HepG2 (cell line): ENCODE measurements around the gene DGUOK. TPM values are rescaled to one million over a fixed set of nuclear protein-coding genes. Genes with fewer than 3 reads are reported as not detected.

Source experiments
- BRD4 ChIP-seq: sonication (generic); formaldehyde crosslinking; IDR thresholded peaks from 2 replicates; pipeline ENCODE4 v1.4.0; 2020; ENCODE audit warnings: missing genetic modification reagents
- ETV6 ChIP-seq: sonication (generic); formaldehyde crosslinking; conservative IDR thresholded peaks from 2 replicates; pipeline ENCODE4 v1.4.0; 2020; ENCODE audit warnings: missing genetic modification reagents
- FOXP1 ChIP-seq, 2 experiments: fragments of 450-650 bp in 1 of 2; IDR thresholded peaks; 2 replicates each; pipeline ENCODE4 v1.6.1; 2017 to 2018; ENCODE audit warnings: antibody characterized with exemption in 1 of 2
- GPN1 ChIP-seq: sonication (generic); formaldehyde crosslinking; IDR thresholded peaks from 2 replicates; pipeline ENCODE4 v1.5.1; 2020; ENCODE audit warnings: missing genetic modification reagents, borderline replicate concordance
- HMGXB4 ChIP-seq, 2 experiments: sonication (generic) in 1 of 2; formaldehyde crosslinking in 1 of 2; IDR thresholded peaks; 2 replicates each; pipeline versions ENCODE4 v1.4.0 to v1.6.1; 2018 to 2020; ENCODE audit warnings: missing genetic modification reagents in 2 of 2, borderline replicate concordance in 1 of 2, low read depth in 1 of 2, mild to moderate bottlenecking in 1 of 2, missing biosample characterization in 1 of 2
- MAZ ChIP-seq, 2 experiments: sonication (generic) in 1 of 2; formaldehyde crosslinking in 1 of 2; IDR thresholded peaks; 2 replicates each; pipeline versions ENCODE4 v1.5.0 to v1.6.1; 2012 to 2020; ENCODE audit warnings: low read depth in 2 of 2, mild to moderate bottlenecking in 2 of 2, borderline replicate concordance in 1 of 2, improper control_type of control experiment in 1 of 2, low read length in 1 of 2, missing genetic modification reagents in 1 of 2, moderate library complexity in 1 of 2
- MXD4 ChIP-seq: IDR thresholded peaks from 2 replicates; pipeline ENCODE4 v1.6.1; 2016; ENCODE audit warnings: mild to moderate bottlenecking, missing biosample characterization, missing genetic modification reagents
- NFYC ChIP-seq: IDR thresholded peaks from 2 replicates; pipeline ENCODE4 v1.6.1; 2016; ENCODE audit warnings: missing genetic modification reagents, missing compliant biosample characterization
- RBFOX2 ChIP-seq: fragments of 200-400 bp; formaldehyde crosslinking; IDR thresholded peaks from 2 replicates; pipeline ENCODE4 v1.6.1; 2017; ENCODE audit warnings: low read depth, mild to moderate bottlenecking, low read length
- TEAD2 ChIP-seq: sonication (generic); formaldehyde crosslinking; IDR thresholded peaks from 2 replicates; pipeline ENCODE4 v1.9.0; 2021; ENCODE audit warnings: missing genetic modification reagents
- ZBTB14 ChIP-seq: sonication (generic); formaldehyde crosslinking; IDR thresholded peaks from 2 replicates; pipeline ENCODE4 v1.4.0; 2020; ENCODE audit warnings: missing genetic modification reagents
- ZBTB38 ChIP-seq: sonication (generic); formaldehyde crosslinking; IDR thresholded peaks from 2 replicates; pipeline ENCODE4 v1.5.1; 2020; ENCODE audit warnings: mild to moderate bottlenecking, missing genetic modification reagents
- ZNF326 ChIP-seq: sonication (generic); formaldehyde crosslinking; IDR thresholded peaks from 2 replicates; pipeline ENCODE4 v1.4.0; 2020; ENCODE audit warnings: missing genetic modification reagents, borderline replicate concordance
- ZNF430 ChIP-seq: sonication (generic); formaldehyde crosslinking; IDR thresholded peaks from 2 replicates; pipeline ENCODE4 v1.9.0; 2021; ENCODE audit warnings: mild to moderate bottlenecking, missing genetic modification reagents
- ZNF432 ChIP-seq: sonication (generic); formaldehyde crosslinking; IDR thresholded peaks from 2 replicates; pipeline ENCODE4 v1.5.0; 2020; ENCODE audit warnings: missing genetic modification reagents, mild to moderate bottlenecking, borderline replicate concordance
- polyA plus RNA-seq, 8 experiments: library from polyadenylated mRNA; depleted of rRNA in 3 of 8; stranded (reverse) in 7 of 8; unstranded in 1 of 8; fragments of >200 nt; fragmentation: Illumina TruSeq in 4 of 8; extraction: Trizol in 4 of 8; gene quantifications; 2 replicates each; pipeline versions ENCODE4 v1.2.1 to v1.2.3, GENCODE V29; 2011 to 2016; ENCODE audit warnings: low read depth in 4 of 8, missing spikeins in 1 of 8, mixed read lengths in 1 of 8; ENCODE audit not compliant: insufficient read depth in 1 of 8
- total RNA-seq, 5 experiments: library from RNA; depleted of rRNA; stranded (reverse); fragments of >200 nt; fragmentation: Illumina TruSeq; extraction: Trizol; gene quantifications; 2 replicates each; pipeline ENCODE4 v1.2.3, GENCODE V29; 2016; ENCODE audit warnings: low read depth in 1 of 5
- TF ChIP-seq, protein P1 (sequence below): sonication (generic); formaldehyde crosslinking; IDR thresholded peaks from 2 replicates; pipeline ENCODE4 v1.4.0; 2020; ENCODE audit warnings: mild to moderate bottlenecking, missing genetic modification reagents
- TF ChIP-seq, protein P2 (sequence below): sonication (generic); formaldehyde crosslinking; IDR thresholded peaks from 2 replicates; pipeline ENCODE4 v1.5.1; 2020; ENCODE audit warnings: missing genetic modification reagents, mild to moderate bottlenecking, borderline replicate concordance
- TF ChIP-seq, protein P3 (sequence below): sonication (generic); formaldehyde crosslinking; IDR thresholded peaks from 2 replicates; pipeline ENCODE4 v1.4.0; 2020; ENCODE audit warnings: missing genetic modification reagents

Gene DGUOK
- total and polyA plus RNA-seq, 2 of the 13 experiments (the other 11 are each of a cell fraction or from before 2014, with no cell fraction given): 105 to 137 TPM

GRCh38 chr2:73984203-73984921 lies 57.7 kb downstream of the DGUOK start, which contains the start of gene TET3 (continued):
- TF ChIP-seq, protein P1, sequence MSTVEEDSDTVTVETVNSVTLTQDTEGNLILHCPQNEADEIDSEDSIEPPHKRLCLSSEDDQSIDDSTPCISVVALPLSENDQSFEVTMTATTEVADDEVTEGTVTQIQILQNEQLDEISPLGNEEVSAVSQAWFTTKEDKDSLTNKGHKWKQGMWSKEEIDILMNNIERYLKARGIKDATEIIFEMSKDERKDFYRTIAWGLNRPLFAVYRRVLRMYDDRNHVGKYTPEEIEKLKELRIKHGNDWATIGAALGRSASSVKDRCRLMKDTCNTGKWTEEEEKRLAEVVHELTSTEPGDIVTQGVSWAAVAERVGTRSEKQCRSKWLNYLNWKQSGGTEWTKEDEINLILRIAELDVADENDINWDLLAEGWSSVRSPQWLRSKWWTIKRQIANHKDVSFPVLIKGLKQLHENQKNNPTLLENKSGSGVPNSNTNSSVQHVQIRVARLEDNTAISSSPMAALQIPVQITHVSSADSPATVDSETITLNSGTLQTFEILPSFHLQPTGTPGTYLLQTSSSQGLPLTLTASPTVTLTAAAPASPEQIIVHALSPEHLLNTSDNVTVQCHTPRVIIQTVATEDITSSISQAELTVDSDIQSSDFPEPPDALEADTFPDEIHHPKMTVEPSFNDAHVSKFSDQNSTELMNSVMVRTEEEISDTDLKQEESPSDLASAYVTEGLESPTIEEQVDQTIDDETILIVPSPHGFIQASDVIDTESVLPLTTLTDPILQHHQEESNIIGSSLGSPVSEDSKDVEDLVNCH (CRISPR knock-in tag): 0 out of 2 replicates have a peak, but pooled peaks have one; percentile 57
- TF ChIP-seq BRD4: peak; percentile 78; the same call in 1 of the 2 replicates
- TF ChIP-seq MXD4 (CRISPR knock-in tag): peak; percentile 42
- TF ChIP-seq ZNF432: no peak
- TF ChIP-seq, protein P2, sequence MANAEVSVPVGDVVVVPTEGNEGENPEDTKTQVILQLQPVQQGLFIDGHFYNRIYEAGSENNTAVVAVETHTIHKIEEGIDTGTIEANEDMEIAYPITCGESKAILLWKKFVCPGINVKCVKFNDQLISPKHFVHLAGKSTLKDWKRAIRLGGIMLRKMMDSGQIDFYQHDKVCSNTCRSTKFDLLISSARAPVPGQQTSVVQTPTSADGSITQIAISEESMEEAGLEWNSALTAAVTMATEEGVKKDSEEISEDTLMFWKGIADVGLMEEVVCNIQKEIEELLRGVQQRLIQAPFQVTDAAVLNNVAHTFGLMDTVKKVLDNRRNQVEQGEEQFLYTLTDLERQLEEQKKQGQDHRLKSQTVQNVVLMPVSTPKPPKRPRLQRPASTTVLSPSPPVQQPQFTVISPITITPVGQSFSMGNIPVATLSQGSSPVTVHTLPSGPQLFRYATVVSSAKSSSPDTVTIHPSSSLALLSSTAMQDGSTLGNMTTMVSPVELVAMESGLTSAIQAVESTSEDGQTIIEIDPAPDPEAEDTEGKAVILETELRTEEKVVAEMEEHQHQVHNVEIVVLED: no peak
- TF ChIP-seq TEAD2 (CRISPR knock-in tag): no peak
- TF ChIP-seq, protein P3, sequence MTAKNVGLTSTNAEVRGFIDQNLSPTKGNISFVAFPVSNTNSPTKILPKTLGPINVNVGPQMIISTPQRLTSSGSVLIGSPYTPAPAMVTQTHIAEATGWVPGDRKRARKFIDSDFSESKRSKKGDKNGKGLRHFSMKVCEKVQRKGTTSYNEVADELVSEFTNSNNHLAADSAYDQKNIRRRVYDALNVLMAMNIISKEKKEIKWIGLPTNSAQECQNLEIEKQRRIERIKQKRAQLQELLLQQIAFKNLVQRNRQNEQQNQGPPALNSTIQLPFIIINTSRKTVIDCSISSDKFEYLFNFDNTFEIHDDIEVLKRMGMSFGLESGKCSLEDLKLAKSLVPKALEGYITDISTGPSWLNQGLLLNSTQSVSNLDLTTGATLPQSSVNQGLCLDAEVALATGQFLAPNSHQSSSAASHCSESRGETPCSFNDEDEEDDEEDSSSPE (CRISPR knock-in tag): no peak
- TF ChIP-seq HMGXB4 (CRISPR knock-in tag; IDR thresholded peaks at IDR 0.05; ENCODE audit: borderline replicate concordance in 1 of 2, low read depth in 1 of 2): peak in 1 of 2 experiments; percentile 51
- no peak for TF ChIP-seq FOXP1 (IDR thresholded peaks at IDR 0.05)
- TF ChIP-seq FOXP1 (CRISPR knock-in tag; IDR thresholded peaks at IDR 0.05): no peak
- no peak for TF ChIP-seq ZBTB38 (CRISPR knock-in tag)
- no peak for TF ChIP-seq MAZ (IDR thresholded peaks at IDR 0.05; ENCODE audit: borderline replicate concordance, low read depth, low read length)
- no peak; the same call in 1 of the 2 replicates for TF ChIP-seq MAZ (CRISPR knock-in tag; IDR thresholded peaks at IDR 0.05; ENCODE audit: low read depth)
- peak; percentile 83 for TF ChIP-seq ZNF430 (CRISPR knock-in tag)
- TF ChIP-seq GPN1 (CRISPR knock-in tag): no peak
- TF ChIP-seq RBFOX2: peak; percentile 94
- no peak; the same call in 1 of the 2 replicates for TF ChIP-seq ETV6
- peak; percentile 15; the same call in 1 of the 2 replicates for TF ChIP-seq ZBTB14
- TF ChIP-seq ZNF326 (CRISPR knock-in tag): no peak
- no peak for TF ChIP-seq NFYC (CRISPR knock-in tag)
